ENCODE data around the gene ODAD3.
"Not testable (repeated sequence)": the region's sequence is repeated elsewhere in the genome, so short reads cannot be mapped to it uniquely, and the experiment has no call there.

Gene ODAD3

DNA sequence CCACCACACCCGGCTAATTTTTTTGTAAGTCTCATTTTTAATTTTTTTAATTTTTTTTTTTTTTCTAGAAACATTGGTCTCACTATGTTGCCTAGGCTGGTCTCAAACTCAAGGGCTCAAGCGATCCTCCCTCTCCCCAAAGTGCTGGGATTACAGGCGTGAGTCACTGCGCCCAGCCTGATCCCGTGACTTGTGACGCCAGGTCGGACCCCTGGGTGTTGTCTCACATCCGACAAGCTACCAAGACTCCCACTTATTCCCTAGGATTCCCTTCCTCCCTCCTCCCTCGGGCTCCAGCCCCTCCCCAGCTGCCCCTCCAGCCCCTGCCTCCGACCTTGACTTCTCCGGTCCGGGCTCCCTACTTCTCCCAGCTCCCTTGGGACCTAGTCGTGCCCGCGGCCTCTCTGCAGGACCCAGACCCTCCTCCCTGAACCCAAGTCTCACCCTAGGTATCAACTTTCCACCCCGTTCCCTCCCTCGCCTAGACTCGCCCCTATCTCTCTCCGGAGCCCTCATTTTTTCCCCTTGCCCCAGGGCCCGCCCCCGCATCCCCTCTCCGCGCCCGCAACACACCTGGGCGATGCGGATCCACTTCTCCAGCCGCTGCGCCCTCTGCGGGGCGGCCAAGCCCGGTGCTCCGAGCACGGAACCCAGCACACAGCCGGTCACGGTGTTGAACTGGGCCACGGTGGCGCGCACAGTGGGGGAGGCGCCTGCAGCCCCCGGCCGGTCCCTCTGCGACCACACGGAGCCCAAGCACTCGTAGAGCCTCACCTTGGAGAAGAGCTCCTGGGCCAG, 28.9 kb downstream of the ODAD3 start:
- DNase-seq: peak; percentile 48

DNA sequence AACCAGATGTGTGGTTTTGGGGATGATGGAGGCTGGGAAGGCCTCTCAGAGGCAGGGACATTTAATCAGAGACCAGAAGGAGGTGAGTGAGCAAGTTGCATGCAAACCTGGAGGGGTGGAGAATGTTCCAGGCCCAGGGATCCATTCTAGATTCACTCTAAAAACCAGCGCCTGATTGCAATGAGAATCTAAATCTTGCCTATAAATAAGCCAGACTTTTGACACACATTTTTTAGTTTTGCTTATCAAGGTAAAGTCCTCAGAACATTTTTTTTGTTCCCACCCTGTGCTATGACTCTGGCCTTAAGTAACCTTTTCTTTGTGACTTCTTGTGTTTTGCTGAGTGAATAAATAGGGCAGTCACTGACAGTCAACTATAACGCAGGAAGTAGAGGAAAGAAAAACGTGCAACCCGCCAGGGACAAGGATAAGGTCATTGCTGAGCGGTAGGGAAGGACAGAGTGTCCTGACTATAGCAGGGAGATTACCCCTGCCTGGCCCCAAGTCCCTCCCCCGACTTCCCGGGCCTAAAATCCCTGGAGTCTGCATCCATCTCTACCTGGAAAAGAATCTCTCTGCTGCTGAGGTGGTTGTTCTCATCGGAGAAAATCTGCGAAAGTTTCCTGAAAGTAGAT, 30.2 kb downstream of the ODAD3 start:
- DNase-seq: no peak

GRCh38 chr19:11401808-11402543, 32.9 kb downstream of the ODAD3 start:
- no peak for DNase-seq

- no peak for DNase-seq
Observed at GRCh38 chr19:11400798-11401197, 34.1 kb downstream of the ODAD3 start.

- DNase-seq: no peak
Observed at GRCh38 chr19:11399667-11400066, 35.3 kb downstream of the ODAD3 start.

- no peak for DNase-seq
Observed at GRCh38 chr19:11397089-11397610, 37.8 kb downstream of the ODAD3 start.

DNA sequence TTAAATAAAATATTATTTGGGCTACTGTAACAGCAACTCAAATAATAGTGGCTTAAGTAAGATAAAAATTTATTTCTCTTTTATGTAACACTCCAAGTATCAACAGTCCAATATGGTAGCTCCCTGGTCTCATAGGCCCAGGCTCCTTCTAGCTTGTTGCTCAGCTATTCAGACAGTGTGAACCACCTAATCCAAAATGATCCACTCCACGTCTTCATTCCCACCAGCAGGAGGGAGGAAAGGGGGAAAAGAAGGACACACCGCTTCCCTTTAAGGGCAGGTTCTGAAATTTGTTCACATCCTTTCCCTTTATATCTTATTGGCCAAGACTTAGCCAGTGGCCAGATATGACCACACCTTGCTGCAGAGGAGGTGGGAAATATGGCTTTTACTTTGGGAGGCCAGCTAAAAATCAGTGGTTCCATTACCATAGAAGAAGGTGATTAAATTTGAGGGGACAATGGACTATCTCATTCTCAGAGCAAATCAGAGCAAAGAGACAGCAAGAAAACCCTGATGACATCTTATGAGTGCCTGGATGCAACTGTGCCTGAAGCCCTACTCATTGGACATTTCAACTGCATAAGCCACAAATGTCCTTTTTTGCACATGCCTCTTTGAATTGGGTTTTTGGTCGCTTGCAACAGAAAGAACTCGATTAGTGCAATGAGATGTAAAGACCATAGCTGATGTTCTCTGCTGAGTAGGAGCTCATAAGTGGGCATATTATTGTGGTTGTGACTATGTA, 43.8 kb downstream of the ODAD3 start:
- no peak for DNase-seq

DNA sequence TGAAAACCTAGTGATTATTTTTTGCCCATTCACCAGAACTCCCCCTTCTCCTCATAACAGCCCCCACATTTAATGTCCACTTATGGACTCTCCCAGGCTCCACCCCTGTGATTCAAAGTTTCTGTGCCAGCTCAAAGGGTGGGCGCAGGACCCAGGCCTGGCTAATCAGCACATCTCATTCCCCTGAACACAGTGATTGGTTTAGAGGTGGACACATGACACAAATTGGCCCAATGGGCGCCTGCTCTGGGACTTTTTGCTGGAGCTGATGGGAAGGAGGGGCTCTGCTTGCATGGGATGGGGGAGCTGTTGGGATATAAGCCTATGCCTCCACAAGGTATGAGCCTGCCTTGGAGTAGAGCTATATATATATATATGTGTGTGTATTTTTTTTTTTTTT, 44.6 kb downstream of the ODAD3 start:
- DNase-seq: no peak

- DNase-seq: no peak
Observed at GRCh38 chr19:11387162-11388034, 47.5 kb downstream of the ODAD3 start.

DNA sequence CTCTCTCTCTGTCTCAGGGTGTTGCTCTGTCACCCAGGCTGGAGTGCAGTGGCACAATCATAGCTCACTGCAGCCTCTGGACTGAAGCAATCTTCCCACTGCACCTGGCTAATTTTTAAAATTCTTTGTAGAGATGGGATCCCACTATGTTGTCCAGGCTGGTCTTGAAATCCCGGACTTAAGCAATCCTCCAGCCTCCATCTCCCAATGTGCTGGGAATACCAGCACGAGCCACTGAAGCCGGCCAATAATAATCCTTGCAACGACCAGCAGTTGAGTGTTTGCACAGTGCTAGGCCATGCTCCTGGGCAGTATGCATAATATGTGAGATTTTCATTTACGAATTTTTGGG, 50.2 kb downstream of the ODAD3 start:
- DNase-seq: no peak

DNA sequence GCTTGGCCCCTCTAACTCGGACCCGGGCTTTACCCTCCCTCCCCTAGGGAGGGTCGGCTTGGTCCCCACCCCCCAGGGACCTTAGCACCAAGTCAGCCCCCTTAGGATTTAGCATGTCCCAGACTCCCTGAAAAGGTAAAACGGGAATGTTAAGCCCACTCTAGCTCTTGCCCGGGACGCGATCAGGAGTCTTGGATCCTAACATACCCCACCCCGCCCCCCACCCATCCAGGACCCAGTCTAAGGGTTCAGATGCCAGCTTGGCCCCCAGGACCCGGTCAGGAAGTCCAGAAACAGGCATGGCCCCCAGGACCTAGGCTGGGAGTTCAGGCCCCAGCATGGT, 51.2 kb downstream of the ODAD3 start:
- peak; percentile 44 for DNase-seq

GRCh38 chr19:11382898-11383705, 51.8 kb downstream of the ODAD3 start:
- DNase-seq: peak; percentile 49

DNA sequence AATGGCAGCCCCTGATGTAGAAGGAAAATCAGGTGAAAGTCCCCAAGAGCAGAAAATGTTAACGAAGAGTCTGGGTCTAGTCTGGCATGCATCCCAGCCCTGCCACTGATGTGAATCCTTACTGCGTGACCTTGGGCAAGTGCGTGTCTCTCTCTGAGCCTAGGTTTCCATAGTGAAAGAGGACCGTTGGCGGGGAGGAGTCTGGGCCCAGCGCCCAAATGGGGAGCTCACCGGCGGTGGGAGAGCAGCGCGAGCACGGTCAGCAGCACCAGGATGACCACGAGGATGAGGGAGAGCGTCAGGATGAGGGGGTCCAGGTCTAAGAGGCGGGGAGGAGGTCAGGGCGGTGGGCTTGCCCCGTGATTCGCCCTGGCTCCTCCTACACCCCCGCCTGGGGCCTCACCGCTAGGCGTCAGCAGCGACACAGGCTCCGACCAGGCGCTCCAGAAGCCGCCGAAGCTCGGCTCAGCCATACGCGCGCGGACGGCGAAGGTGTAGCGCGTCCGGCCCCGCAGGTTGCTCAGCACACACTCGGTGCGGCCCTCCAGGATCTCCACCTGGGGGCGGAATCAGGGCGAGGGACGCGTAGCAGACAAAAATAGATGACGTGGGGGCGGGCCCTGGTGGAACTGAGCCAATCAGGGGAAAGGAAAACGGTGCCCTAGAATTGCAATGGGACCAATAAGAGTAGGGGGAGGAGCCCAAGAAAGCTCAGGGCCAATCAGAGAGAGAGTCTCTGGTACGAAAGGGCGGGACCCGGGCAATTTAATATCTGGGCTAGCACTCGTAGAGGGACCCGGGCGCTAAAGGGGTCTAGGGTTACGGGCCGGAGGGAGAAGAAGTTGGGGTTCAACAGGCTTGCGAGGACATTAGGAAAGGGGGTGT, 54.0 kb downstream of the ODAD3 start:
- DNase-seq: peak; percentile 95

- DNase-seq: no peak
Observed at GRCh38 chr19:11379857-11380350, 55.0 kb downstream of the ODAD3 start.

GRCh38 chr19:11379269-11379845, 55.6 kb downstream of the ODAD3 start:
- DNase-seq: not testable (repeated sequence)

DNA sequence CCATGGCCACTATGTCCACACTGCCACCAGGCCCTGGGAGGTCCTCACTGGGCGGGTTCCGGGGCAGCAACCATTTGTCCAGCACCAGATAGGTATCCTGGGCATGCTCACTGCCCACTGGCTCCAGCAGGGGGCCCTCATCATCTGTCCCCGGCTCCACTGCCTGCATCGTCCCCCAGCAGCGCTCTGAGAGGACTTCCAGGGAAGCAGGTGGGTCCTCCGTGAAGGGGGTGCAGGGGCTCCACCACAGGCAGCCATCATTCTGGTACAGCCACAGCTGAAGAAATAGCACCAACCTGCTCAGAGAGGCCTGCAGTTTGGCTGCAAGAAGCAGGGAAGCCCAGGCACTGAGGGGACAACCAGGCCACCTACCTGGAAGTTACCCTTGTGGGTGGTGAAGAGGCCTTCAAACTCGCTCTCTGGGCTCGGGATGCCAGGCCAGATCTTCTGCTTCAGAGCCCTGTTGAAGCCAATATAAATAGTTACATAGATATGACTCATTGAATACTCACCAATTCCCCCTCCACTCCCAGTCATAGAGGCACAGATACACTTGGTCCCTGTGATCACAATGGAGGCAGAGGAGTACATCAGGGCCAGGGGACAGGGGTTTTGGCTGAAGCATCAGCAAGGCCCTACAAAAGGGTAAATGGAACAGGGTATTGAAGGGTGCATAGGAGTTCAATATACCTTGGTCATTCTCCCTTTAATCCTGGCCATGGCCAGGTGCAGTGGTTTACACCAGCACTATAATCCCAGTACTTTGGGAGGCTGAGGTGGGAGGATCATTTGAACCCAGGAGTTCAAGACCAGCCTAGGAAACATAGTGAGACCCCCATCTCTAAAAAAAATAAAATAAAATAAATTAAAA, 56.4 kb downstream of the ODAD3 start:
- DNase-seq: peak; percentile 50

GRCh38 chr19:11377756-11378155, 57.2 kb downstream of the ODAD3 start:
- no peak for DNase-seq

- DNase-seq: no peak
Observed at GRCh38 chr19:11377237-11377636, 57.7 kb downstream of the ODAD3 start.

Measured in right kidney (tissue), 1 donor.